OCI-LY1 (cell line): Measurements from ENCODE around the gene MRTFB.

Source experiments
- H2AFZ ChIP-seq: fragments of 200-600 bp; sonication (generic), shearing (Covaris generic); 2 replicates; pipeline ENCODE4 v1.6.0; 2014; ENCODE audit warnings: antibody characterized with exemption, mild to moderate bottlenecking, low read length
- H3F3A ChIP-seq: fragments of 200-600 bp; sonication (generic), shearing (Covaris generic); 2 replicates; pipeline ENCODE4 v1.6.0; 2014; ENCODE audit warnings: mild to moderate bottlenecking, antibody characterized with exemption, low read length, moderate library complexity; ENCODE audit not compliant: insufficient read depth
- H3K27ac ChIP-seq: fragments of 200-600 bp; sonication (generic); 2 replicates; pipeline ENCODE4 v1.5.1; 2014; ENCODE audit warnings: low read length, mixed run types, mild to moderate bottlenecking, low read depth; ENCODE audit not compliant: poor library complexity, severe bottlenecking
- H3K27me3 ChIP-seq: fragments of 200-600 bp; sonication (generic); 2 replicates; pipeline ENCODE4 v1.6.0; 2014; ENCODE audit warnings: antibody characterized with exemption, mild to moderate bottlenecking, low read length, moderate library complexity; ENCODE audit not compliant: insufficient read depth
- H3K36me3 ChIP-seq: fragments of 200-600 bp; sonication (generic); 2 replicates; pipeline ENCODE4 v1.6.1; 2014; ENCODE audit warnings: mild to moderate bottlenecking, antibody characterized with exemption, low read length, moderate library complexity, mixed read lengths; ENCODE audit not compliant: insufficient read depth
- H3K4me1 ChIP-seq: fragments of 200-600 bp; sonication (generic); 2 replicates; pipeline ENCODE4 v1.5.1; 2014; ENCODE audit warnings: mild to moderate bottlenecking, low read length, moderate library complexity; ENCODE audit not compliant: insufficient read depth, severe bottlenecking
- H3K4me2 ChIP-seq: fragments of 200-600 bp; sonication (generic), shearing (Covaris generic); 2 replicates; pipeline ENCODE4 v1.6.1; 2014; ENCODE audit warnings: low read length
- H3K4me3 ChIP-seq: fragments of 200-600 bp; sonication (generic); 2 replicates; pipeline ENCODE4 v1.5.1; 2014; ENCODE audit warnings: low read length, low read depth, mild to moderate bottlenecking, mixed read lengths; ENCODE audit not compliant: poor library complexity, severe bottlenecking
- H3K79me2 ChIP-seq: fragments of 200-600 bp; shearing (Covaris generic); 2 replicates; pipeline ENCODE4 v1.6.1; 2016; ENCODE audit warnings: mixed run types, low read length, mixed read lengths; ENCODE audit not compliant: insufficient read depth
- H3K9ac ChIP-seq: fragments of 200-600 bp; sonication (generic), shearing (Covaris generic); 2 replicates; pipeline ENCODE4 v1.6.1; 2014; ENCODE audit warnings: mild to moderate bottlenecking, low read length, mixed read lengths
- H3K9me2 ChIP-seq: fragments of 200-600 bp; sonication (generic), shearing (Covaris generic); 2 replicates; pipeline ENCODE4 v1.6.1; 2014; ENCODE audit warnings: low read depth, mild to moderate bottlenecking, low read length, mixed read lengths
- H3K9me3 ChIP-seq: fragments of 200-600 bp; shearing (Covaris generic); 2 replicates; pipeline ENCODE4 v1.6.1; 2014; ENCODE audit warnings: low read length, mixed read lengths
- H4K20me1 ChIP-seq: fragments of 200-600 bp; sonication (generic), shearing (Covaris generic); 2 replicates; pipeline ENCODE4 v1.6.0; 2016; ENCODE audit warnings: mild to moderate bottlenecking, low read length; ENCODE audit not compliant: insufficient read depth
- EZH2 ChIP-seq: fragments of 200-600 bp; sonication (generic), shearing (Covaris generic); IDR thresholded peaks from 2 replicates; pipeline ENCODE4 v1.8.0; 2017; ENCODE audit warnings: borderline replicate concordance, mixed run types, mild to moderate bottlenecking, antibody characterized with exemption, low read length, moderate library complexity, mixed read lengths
- TF ChIP-seq, protein P1 (sequence below): fragments of 200-600 bp; sonication (generic), shearing (Covaris generic); IDR thresholded peaks from 2 replicates; pipeline ENCODE4 v1.5.1; 2017; ENCODE audit warnings: mild to moderate bottlenecking, antibody characterized with exemption, low read length, moderate library complexity, mixed read lengths

MRTFB gene

DNA sequence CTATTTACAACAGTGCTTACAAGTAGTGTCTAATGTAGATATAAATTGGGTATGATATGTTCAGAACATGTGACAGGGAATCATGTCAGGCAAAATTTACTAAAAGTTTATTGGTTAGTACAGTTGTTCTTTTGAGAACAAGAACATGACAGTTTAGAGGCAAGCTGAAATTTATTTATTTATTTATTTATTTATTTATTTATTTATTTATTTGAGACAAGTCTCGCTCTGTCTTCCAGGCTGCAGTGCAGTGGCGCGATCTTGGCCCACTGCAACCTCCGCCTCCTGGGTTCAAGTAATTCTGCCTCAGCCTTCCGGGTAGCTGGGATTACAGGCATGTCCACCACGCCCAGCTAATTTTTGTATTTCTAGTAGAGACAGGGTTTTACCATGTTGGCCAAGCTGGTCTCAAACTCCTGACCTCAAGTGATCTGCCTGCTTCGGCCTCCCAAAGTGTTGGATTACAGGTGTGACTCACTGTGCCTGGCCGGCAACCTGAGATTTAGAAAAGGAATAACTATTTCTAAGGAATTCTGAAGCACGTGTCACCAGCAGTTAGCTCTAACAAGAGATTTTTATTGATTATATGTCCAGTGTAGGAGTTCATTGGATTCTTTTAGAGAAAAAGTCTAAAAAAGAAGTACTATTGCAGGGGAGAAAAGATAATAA, 24.9 kb downstream of the MRTFB start:
- peaks cover 6% of the 10 kb centered on the region for H3K4me1 ChIP-seq
- H3K9me2 ChIP-seq = no peaks in the 10 kb centered on the region
- H3K27me3 ChIP-seq = no peaks in the 10 kb centered on the region
- H3K9ac ChIP-seq = no peak overlapping the region
- no peak overlapping the region for H2AFZ ChIP-seq
- TF ChIP-seq, protein P1, sequence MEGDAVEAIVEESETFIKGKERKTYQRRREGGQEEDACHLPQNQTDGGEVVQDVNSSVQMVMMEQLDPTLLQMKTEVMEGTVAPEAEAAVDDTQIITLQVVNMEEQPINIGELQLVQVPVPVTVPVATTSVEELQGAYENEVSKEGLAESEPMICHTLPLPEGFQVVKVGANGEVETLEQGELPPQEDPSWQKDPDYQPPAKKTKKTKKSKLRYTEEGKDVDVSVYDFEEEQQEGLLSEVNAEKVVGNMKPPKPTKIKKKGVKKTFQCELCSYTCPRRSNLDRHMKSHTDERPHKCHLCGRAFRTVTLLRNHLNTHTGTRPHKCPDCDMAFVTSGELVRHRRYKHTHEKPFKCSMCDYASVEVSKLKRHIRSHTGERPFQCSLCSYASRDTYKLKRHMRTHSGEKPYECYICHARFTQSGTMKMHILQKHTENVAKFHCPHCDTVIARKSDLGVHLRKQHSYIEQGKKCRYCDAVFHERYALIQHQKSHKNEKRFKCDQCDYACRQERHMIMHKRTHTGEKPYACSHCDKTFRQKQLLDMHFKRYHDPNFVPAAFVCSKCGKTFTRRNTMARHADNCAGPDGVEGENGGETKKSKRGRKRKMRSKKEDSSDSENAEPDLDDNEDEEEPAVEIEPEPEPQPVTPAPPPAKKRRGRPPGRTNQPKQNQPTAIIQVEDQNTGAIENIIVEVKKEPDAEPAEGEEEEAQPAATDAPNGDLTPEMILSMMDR = no peak
- no peak for TF ChIP-seq EZH2
- no peaks in the 10 kb centered on the region; the same call in 1 of the 2 replicates for H3F3A ChIP-seq
- 0 out of 2 replicates have a peak, but pooled peaks cover 2% of the 10 kb centered on the region for H3K9me3 ChIP-seq
- no peak overlapping the region for H3K27ac ChIP-seq
- no peak overlapping the region for H3K4me2 ChIP-seq
- peaks cover 23% of the 10 kb centered on the region for H3K79me2 ChIP-seq
- no peak overlapping the region for H3K4me3 ChIP-seq
- H4K20me1 ChIP-seq = no peaks in the 10 kb centered on the region
- H3K36me3 ChIP-seq = peaks cover 4% of the 10 kb centered on the region; the same call in 1 of the 2 replicates

DNA sequence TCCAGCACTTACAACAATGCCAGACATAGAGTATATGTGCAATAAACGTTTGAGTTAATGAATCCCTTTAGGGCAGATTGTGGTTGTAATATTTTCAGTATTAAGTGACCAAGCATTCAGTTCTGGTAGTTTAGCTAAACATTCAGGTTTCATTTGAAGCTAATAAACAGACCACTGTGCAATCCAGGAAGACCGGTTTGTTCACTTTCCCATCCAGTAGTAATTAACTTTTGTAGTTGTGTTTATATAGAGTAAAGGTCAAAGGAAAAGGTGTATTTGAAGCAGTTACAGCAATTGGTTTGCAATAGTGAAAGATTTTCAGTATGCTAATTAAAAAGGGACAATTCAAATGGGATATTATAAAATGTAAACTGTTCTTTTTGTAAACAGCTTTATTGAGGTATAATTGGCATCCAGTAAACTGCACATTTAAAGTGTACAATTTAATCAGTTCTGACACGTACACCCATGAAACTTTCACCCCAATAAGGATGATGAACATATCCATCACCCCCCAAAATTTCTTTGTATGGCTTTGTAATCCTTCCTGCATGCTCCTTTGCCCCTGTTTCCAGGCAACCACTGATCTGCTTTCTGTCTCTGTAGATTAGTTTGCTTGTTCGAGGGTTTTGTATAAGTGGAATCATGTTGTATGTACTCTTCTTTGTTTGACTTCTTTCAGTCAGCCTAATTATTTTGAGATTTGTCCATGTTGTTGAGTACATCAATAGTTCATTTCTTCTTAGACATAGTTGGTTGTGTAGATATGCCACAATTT, 26.3 kb downstream of the MRTFB start:
- Histone ChIP-seq H3K9ac (no peak overlapping the region), H3K4me3 (no peak overlapping the region), H3K4me2 (no peak overlapping the region), H3F3A (no peaks in the 10 kb centered on the region; the same call in 1 of the 2 replicates), H3K27me3 (no peaks in the 10 kb centered on the region), H3K4me1 (peaks cover 6% of the 10 kb centered on the region), H3K9me3 (0 out of 2 replicates have a peak, but pooled peaks cover 2% of the 10 kb centered on the region), H2AFZ (no peak overlapping the region), H4K20me1 (no peaks in the 10 kb centered on the region), H3K36me3 (peaks cover 4% of the 10 kb centered on the region; the same call in 1 of the 2 replicates), H3K79me2 (peaks cover 23% of the 10 kb centered on the region), H3K27ac (no peak overlapping the region), H3K9me2 (no peaks in the 10 kb centered on the region)
- no peak for TF ChIP-seq EZH2
- TF ChIP-seq, protein P1 = no peak

DNA sequence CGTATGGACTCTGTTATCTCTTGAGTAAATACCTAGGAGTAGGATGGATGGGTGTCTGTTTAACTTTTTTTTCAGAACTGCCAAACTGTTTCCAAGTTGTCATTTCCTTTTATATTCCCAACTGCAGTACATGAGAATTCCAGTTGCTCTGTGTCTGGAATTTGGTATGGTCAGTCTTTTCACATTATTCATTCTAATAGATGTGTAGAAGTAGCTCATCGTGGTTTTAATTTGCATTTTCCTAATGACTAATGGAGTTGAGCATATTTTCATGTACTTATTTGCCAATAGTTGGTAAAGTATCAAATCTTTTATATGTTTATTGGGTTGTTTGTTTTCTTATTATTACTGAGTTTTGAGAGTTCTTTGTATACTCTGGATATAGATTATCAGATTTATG, 27.0 kb downstream of the MRTFB start:
- H3K79me2 ChIP-seq = peaks cover 23% of the 10 kb centered on the region

More for the DNA sequence above, 27.0 kb downstream of the MRTFB start:
- Histone ChIP-seq H3K36me3 (peaks cover 4% of the 10 kb centered on the region; the same call in 1 of the 2 replicates), H3K9ac (no peak overlapping the region), H3K9me2 (no peaks in the 10 kb centered on the region), H3K27me3 (no peaks in the 10 kb centered on the region), H2AFZ (no peak overlapping the region), H3K4me2 (no peak overlapping the region), H3K9me3 (0 out of 2 replicates have a peak, but pooled peaks cover 2% of the 10 kb centered on the region), H3K27ac (no peak overlapping the region), H3K4me1 (peaks cover 6% of the 10 kb centered on the region), H4K20me1 (no peaks in the 10 kb centered on the region), H3K4me3 (no peak overlapping the region), H3F3A (no peaks in the 10 kb centered on the region; the same call in 1 of the 2 replicates)
- TF ChIP-seq, protein P1 = no peak
- no peak for TF ChIP-seq EZH2
